HFFc6 (cell line): ENCODE results near the gene IP6K1. TPM values are rescaled to one million over a fixed set of nuclear protein-coding genes. Genes with fewer than 3 reads are reported as not detected.

Source experiments
- DNase-seq: peaks from one replicate; pipeline ENCODE4 v3.0.0-alpha.2; 2018
- H3K27ac Mint-ChIP-seq: 2 replicates; pipeline ENCODE4 v1.8.0; 2020; ENCODE audit warnings: mild to moderate bottlenecking, mixed read lengths
- H3K27me3 Mint-ChIP-seq: 2 replicates; pipeline ENCODE4 v1.8.0; 2021; ENCODE audit warnings: mild to moderate bottlenecking, moderate library complexity, mixed read lengths; ENCODE audit not compliant: insufficient read depth
- H3K36me3 Mint-ChIP-seq: 2 replicates; pipeline ENCODE4 v1.8.0; 2021; ENCODE audit warnings: low read depth, mixed read lengths
- H3K4me1 Mint-ChIP-seq: 2 replicates; pipeline ENCODE4 v1.8.0; 2020; ENCODE audit warnings: low read depth, mixed read lengths
- H3K4me3 Mint-ChIP-seq: 2 replicates; pipeline ENCODE4 v1.8.0; 2020; ENCODE audit warnings: mild to moderate bottlenecking, moderate library complexity, mixed read lengths
- H3K9me3 Mint-ChIP-seq: 2 replicates; pipeline ENCODE4 v1.8.0; 2020; ENCODE audit warnings: mild to moderate bottlenecking, mixed read lengths
- CTCF ChIP-seq: fragments of 200-600 bp; sonication (generic); IDR thresholded peaks from 2 replicates; pipeline ENCODE4 v1.5.0; 2021; ENCODE audit warnings: antibody characterized with exemption, mild to moderate bottlenecking
- total RNA-seq, 6 experiments: library from RNA; stranded (reverse); fragmentation: NEBNext Ultra II Directional; extraction: Animal tissue kit (Norgen Biotek cat#: 25700); gene quantifications; 2 replicates in 1 of 6; 3 replicates in 5 of 6; pipeline ENCODE4 v1.2.3, GENCODE V29; 2021

The IP6K1 gene
- total RNA-seq, 6 experiments from 2014 or later = 29.8 to 43.7 (median 38.4) TPM

- H3K27ac Mint-ChIP-seq = no peak overlapping the region
- peak; percentile 91 for TF ChIP-seq CTCF
- H3K4me1 Mint-ChIP-seq = peaks cover 12% of the 10 kb centered on the region
- H3K4me3 Mint-ChIP-seq = no peak overlapping the region
- peaks cover 1% of the 10 kb centered on the region for H3K27me3 Mint-ChIP-seq
- DNase-seq = peak; percentile 61
- no peaks in the 10 kb centered on the region for H3K9me3 Mint-ChIP-seq
- H3K36me3 Mint-ChIP-seq = no peaks in the 10 kb centered on the region
Observed at GRCh38 chr3:49703443-49703927, 82.9 kb downstream of the IP6K1 start.

GRCh38 chr3:49702672-49703071, 83.7 kb downstream of the IP6K1 start:
- Mint-ChIP-seq H3K9me3 (no peaks in the 10 kb centered on the region), H3K4me1 (peaks cover 10% of the 10 kb centered on the region), H3K36me3 (no peaks in the 10 kb centered on the region), H3K27me3 (peaks cover 1% of the 10 kb centered on the region), H3K27ac (no peak overlapping the region), H3K4me3 (no peak overlapping the region)
- no peak for DNase-seq
- no peak for TF ChIP-seq CTCF

GRCh38 chr3:49701388-49702077, 84.8 kb downstream of the IP6K1 start:
- peak; percentile 79 for TF ChIP-seq CTCF
- DNase-seq = no peak
- no peak overlapping the region for H3K27ac Mint-ChIP-seq
- no peaks in the 10 kb centered on the region for H3K4me1 Mint-ChIP-seq
- no peak overlapping the region for H3K4me3 Mint-ChIP-seq
- no peaks in the 10 kb centered on the region; the same call in none of the 2 replicates for H3K27me3 Mint-ChIP-seq
- H3K9me3 Mint-ChIP-seq = no peaks in the 10 kb centered on the region
- H3K36me3 Mint-ChIP-seq = no peaks in the 10 kb centered on the region

GRCh38 chr3:49700453-49701128, 85.8 kb downstream of the IP6K1 start:
- Mint-ChIP-seq H3K9me3 (no peaks in the 10 kb centered on the region), H3K4me1 (no peaks in the 10 kb centered on the region)

GRCh38 chr3:49700014-49700413, 86.3 kb downstream of the IP6K1 start:
- no peaks in the 10 kb centered on the region for H3K36me3 Mint-ChIP-seq
- H3K27me3 Mint-ChIP-seq = no peaks in the 10 kb centered on the region; the same call in none of the 2 replicates
- TF ChIP-seq CTCF = no peak
- no peak overlapping the region for H3K4me3 Mint-ChIP-seq
- H3K9me3 Mint-ChIP-seq = no peaks in the 10 kb centered on the region
- H3K27ac Mint-ChIP-seq = no peak overlapping the region
- H3K4me1 Mint-ChIP-seq = no peaks in the 10 kb centered on the region
- DNase-seq = no peak

More at GRCh38 chr3:49700453-49701128, 85.8 kb downstream of the IP6K1 start:
- Mint-ChIP-seq H3K27me3 (no peaks in the 10 kb centered on the region; the same call in none of the 2 replicates), H3K27ac (no peak overlapping the region), H3K4me3 (no peak overlapping the region), H3K36me3 (no peaks in the 10 kb centered on the region)
- DNase-seq = no peak
- peak; percentile 39; the same call in 1 of the 2 replicates for TF ChIP-seq CTCF
